GM12873 (cell line): ENCODE measurements around the gene SOX6.

ENCODE experiments used
- TF ChIP-seq, protein P1 (sequence below): IDR thresholded peaks from 2 replicates; pipeline ENCODE4 v1.5.1; 2012; ENCODE audit warnings: low read depth, mild to moderate bottlenecking, moderate library complexity, low read length, control low read depth; ENCODE audit not compliant: insufficient read depth; ENCODE audit errors: missing control alignments

Gene SOX6

DNA sequence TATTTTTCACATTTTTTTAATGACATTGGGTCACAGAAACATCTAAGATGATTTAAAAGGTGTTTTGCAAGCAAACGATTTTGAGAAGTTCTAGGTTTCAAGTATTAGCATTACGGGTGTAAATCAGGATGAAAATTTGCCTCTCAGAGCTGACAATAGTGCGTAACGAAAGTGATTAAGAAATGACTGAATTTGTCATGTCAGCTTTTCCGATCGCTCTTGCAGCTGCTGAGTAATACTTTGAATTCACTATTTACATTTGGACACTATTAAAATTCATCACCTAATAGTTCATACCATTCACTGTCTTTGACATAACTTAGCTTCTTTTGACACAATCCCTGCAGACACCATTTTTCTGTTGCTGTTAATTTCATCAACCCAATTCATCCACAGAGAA is 205.2 kb downstream of the SOX6 start:
- TF ChIP-seq, protein P1, sequence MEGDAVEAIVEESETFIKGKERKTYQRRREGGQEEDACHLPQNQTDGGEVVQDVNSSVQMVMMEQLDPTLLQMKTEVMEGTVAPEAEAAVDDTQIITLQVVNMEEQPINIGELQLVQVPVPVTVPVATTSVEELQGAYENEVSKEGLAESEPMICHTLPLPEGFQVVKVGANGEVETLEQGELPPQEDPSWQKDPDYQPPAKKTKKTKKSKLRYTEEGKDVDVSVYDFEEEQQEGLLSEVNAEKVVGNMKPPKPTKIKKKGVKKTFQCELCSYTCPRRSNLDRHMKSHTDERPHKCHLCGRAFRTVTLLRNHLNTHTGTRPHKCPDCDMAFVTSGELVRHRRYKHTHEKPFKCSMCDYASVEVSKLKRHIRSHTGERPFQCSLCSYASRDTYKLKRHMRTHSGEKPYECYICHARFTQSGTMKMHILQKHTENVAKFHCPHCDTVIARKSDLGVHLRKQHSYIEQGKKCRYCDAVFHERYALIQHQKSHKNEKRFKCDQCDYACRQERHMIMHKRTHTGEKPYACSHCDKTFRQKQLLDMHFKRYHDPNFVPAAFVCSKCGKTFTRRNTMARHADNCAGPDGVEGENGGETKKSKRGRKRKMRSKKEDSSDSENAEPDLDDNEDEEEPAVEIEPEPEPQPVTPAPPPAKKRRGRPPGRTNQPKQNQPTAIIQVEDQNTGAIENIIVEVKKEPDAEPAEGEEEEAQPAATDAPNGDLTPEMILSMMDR: no peak

DNA sequence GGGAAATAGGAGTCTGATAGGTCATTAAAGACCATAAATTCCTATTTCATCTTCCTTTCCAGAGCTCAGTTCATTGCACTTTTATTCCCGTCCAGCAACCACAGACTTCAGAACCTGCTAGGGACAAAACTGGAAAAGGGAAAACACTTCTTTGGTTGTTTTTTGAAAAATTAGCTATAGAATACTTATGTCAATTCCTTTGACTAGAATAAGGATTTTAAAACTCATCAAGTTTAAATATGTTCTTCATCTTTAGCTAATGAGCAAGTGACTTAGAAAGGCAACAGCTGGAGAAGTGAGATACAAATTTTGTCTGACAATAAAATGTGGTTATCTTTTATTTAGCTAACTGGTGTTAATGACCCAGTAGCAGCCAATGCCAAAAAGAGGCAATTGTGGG is 206.9 kb downstream of the SOX6 start:
- TF ChIP-seq, protein P1: no peak

DNA sequence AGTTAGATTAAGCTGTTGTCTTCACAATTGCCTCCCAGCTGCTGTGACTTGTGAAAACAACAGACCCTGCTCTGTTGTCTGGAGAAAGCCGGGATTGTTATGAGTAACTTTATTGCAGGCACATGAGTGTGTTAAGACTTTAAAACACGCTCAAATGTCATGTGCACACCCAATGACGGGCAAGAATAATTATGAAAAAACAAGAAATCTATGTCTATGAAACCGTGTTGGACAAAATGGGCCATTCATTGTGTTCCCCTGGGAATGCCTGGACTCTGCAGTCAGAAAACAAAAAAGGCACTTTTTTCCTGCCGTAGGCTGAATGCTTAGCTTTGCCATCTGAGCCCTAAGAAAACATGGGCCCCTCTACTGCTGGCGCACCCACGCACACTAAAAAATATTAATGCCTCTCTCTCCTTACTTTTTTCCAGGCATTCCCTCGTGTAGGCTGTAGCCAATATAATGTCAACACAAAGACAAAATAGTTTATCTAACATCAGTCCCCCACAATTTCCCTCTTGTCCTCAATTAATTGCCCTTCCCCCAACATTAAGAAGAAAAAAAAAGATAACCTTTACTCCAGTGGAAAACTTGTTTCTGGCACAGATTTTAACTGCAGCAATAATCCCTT is 207.9 kb downstream of the SOX6 start:
- TF ChIP-seq, protein P1: no peak

DNA sequence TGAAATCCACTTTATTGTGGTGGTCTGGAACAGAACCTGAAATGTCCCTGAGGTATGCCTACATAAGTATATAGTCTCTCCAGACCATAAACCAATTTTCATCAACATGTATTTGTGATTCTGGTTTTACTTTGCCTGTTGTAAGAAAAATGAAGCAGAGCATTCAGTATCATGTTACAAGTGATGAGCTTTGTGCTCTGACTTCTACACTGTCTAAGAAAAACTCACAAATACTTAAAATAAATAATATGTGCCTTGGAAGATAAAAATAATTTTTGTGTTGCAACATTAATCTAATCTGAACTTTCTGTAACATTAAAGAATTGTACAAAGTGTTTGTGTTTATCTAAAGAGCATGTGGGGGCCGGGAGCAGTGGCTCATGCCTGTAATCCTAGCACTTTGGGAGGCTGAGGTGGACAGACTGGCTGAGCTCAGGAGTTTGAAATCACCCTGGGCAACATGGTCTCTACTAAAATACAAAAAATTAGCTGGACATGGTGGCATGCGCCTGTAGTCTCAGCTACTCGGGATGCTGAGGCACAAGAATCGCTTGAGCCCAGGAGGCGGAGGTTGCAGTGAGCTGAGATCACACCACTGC is 219.5 kb downstream of the SOX6 start:
- TF ChIP-seq, protein P1: no peak

DNA sequence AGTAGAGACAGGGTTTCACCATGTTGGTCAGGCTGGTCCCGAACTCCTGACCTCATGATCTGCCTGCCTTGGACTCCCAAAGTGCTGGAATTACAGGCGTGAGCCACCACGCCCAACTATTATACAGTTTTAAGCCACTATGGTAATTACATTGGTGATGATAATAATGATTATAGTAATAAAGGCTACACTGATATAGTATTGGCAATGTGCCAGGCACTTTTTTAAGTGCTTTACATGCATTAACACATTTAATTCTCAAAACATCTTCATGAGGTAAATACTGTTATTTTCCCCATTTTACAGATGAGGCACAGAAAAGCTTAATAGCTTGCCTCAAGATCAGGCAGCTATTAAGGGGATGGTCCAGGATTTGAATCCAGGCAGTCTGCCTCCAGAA is 222.5 kb downstream of the SOX6 start:
- TF ChIP-seq, protein P1: no peak

DNA sequence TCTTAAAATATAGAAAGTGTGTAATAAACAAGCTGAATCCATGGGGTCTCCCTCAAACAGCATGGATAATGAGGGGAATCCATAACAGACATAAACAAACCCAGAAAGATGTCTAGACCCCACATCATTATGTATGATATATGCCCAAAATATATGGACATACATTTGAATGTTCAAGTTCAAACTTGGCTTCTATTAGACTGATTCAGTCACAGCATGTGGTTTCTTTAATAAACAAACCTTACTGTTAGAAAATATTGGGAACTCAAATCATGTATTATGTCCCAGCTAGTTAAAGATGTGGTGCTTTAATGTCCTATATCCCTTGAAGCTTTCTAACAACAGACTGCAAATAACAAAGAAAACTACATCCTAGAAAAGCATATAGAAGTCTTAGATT is 228.6 kb downstream of the SOX6 start:
- TF ChIP-seq, protein P1: no peak

DNA sequence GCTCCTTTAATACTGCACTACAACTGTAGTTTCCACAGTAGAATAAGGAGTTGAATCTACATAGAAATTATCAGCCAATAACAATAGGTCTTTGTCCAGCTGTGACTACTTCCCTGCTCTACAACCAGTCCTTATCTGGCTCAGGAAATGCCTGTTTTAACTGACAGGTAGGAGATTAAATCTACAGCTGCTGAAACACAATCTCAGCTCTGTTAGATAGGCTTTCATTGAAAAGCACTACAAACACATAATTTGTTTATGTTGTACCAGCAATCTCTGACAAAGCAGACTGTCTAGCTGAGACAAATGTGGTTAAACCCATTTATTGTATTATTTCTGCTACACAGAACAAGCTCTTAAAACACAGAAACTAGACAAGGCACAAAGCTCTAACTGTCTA is 230.0 kb downstream of the SOX6 start:
- TF ChIP-seq, protein P1: no peak
